ENCODE data around the gene METTL26. TPM values are rescaled to one million over a fixed set of nuclear protein-coding genes. Genes with fewer than 3 reads are reported as not detected.

METTL26 gene
- total and polyA plus RNA-seq, 9 of the 15 experiments (the other 6 are each of a cell fraction or from before 2014, with no cell fraction given) = 7.3 to 262 (median 80.9) TPM

- TF ChIP-seq ATF3 (IDR thresholded peaks at IDR 0.05) (no peak), ATF3 (CRISPR knock-in tag; conservative IDR thresholded peaks at IDR 0.05) (no peak), NCOA6 (IDR thresholded peaks at IDR 0.05) (no peak), IRF9 (tag; IDR thresholded peaks at IDR 0.05) (no peak)
These were observed 16.6 kb upstream of the METTL26 start (continued) for GRCh38 chr16:652454-653305.

- H3K9ac ChIP-seq (ENCODE audit: insufficient read depth in 1 of 2, low read depth in 2 of 2, low read length in 2 of 2) = peak overlapping the region in 1 of 2 experiments; percentile 50; a peak in 1 of 4 replicates
- ChIA-PET CTCF (ENCODE audit: low intra/inter-chr PET ratio) (no interaction called here), POLR2A (interaction anchor here (0.7 to 2.8 kb wide), 3 partner anchors 9 to 38 kb away, joined by 3 to 13 read pairs (median 4); partner anchors contain the start of genes MCRIP2, METTL26 and WDR24)
- DNase-seq (ENCODE audit: extremely low read depth in 1 of 4, low spot score in 3 of 4) = no peak
- no peak overlapping the region for H3K4me2 ChIP-seq (ENCODE audit: insufficient read depth, low read length)
- intact Hi-C loops (cut with micrococcal nuclease) = no loop called here
- in situ Hi-C loops (cut with MboI) = no loop called here
- TF ChIP-seq SMARCA5 (IDR thresholded peaks at IDR 0.05) (no peak), GATA2 (CRISPR knock-in tag; IDR thresholded peaks at IDR 0.05) (no peak), ZNF274 (IDR thresholded peaks at IDR 0.05; ENCODE audit: borderline replicate concordance, low read depth, low read length) (no peak), ZZZ3 (IDR thresholded peaks at IDR 0.05) (no peak), ZBTB33 (CRISPR knock-in tag; IDR thresholded peaks at IDR 0.05) (peak; percentile 60; the same call in 1 of the 2 replicates), ZNF830 (CRISPR knock-in tag; IDR thresholded peaks at IDR 0.05) (no peak), NFIX (CRISPR knock-in tag; IDR thresholded peaks at IDR 0.05; ENCODE audit: low read depth) (no peak), ZFP36 (IDR thresholded peaks at IDR 0.05; ENCODE audit: low read depth, low read length, partially characterized antibody) (no peak), ZNF398 (CRISPR knock-in tag; IDR thresholded peaks at IDR 0.05) (no peak)
- H3K4me3 ChIP-seq = no peak overlapping the region
- no peaks in the 10 kb centered on the region for H4K20me1 ChIP-seq (replicated peaks; ENCODE audit: control insufficient read depth, insufficient read depth, low read length)
- WGBS (ENCODE audit: insufficient coverage, low coverage, missing lambda C conversion rate) = 47% methylated on average over 15 of the region's 22 CpGs
- H3K9me3 ChIP-seq (replicated peaks; ENCODE audit: control insufficient read depth, insufficient read depth, low read depth, low read length) = no peaks in the 10 kb centered on the region
- FAIRE-seq = no peak
- no peak overlapping the region for H2AFZ ChIP-seq (ENCODE audit: low read depth, low read length)
- no TSS peak for BruUV-seq (replicated peaks)
- peaks cover 0 to 88% of the 10 kb centered on the region in 2 experiments; a peak in 2 of 5 replicates for H3K4me1 ChIP-seq (replicated peaks in 1 of 2; ENCODE audit: control insufficient read depth in 2 of 2, insufficient read depth in 2 of 2, low read length in 2 of 2)
- no peaks in the 10 kb centered on the region for H3K27me3 ChIP-seq (ENCODE audit: control insufficient read depth in 2 of 2, insufficient read depth in 2 of 2, low read length in 2 of 2)
- no peak for ATAC-seq
- H3K9me1 ChIP-seq (ENCODE audit: control insufficient read depth, insufficient read depth, low read length) = no peaks in the 10 kb centered on the region
- peaks cover 16% of the 10 kb centered on the region; the same call in 2 of the 3 replicates for H3K36me3 ChIP-seq (ENCODE audit: control insufficient read depth, insufficient read depth, low read length)
- H3K79me2 ChIP-seq (ENCODE audit: control insufficient read depth, insufficient read depth, low read length) = no peaks in the 10 kb centered on the region
- no peak overlapping the region for H3K27ac ChIP-seq (ENCODE audit: extremely low read depth, low read depth, low read length)
These were observed 15.7 kb upstream of the METTL26 start for GRCh38 chr16:651844-652243.
